Activated T-helper 1 cell treated with anti-CD3 and anti-CD28 coated beads, Interleukin-2, amount 50 U/mL, for 16 hours (primary cell): ENCODE data around the gene ITGAV.

ENCODE experiments used
- DNase-seq, 2 donors: peaks; one replicate each; pipeline ENCODE4 v3.0.0-alpha.2; 2020; ENCODE audit warnings: low read depth in 1 of 2, low spot score in 1 of 2

ITGAV gene

DNA sequence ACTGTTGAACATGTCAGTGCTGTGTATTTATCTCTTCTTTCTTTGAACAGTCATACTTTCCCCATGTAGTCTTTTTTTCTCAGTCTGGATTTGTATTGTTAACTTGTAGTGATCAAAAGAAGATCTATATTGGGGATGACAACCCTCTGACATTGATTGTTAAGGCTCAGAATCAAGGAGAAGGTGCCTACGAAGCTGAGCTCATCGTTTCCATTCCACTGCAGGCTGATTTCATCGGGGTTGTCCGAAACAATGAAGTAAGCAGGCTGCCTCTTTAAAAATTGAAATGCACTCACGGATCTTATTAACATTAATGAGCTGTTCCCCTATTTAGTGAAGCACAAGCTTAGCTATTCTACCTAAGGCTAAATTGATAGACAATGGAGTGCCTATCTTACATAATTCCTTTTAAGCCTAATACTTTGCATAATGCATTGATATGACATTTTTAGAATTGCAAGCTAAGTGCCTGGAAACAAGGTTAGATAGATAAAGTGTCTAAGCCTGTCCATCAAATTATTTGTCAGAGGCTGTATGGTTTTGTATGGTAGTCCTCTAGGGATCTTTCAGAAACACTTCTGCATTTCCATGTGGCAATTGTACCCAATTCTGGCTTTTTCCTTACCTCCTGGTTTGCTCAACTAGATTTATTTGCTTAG lies 74.7 kb downstream of the ITGAV start:
- no peak for DNase-seq

DNA sequence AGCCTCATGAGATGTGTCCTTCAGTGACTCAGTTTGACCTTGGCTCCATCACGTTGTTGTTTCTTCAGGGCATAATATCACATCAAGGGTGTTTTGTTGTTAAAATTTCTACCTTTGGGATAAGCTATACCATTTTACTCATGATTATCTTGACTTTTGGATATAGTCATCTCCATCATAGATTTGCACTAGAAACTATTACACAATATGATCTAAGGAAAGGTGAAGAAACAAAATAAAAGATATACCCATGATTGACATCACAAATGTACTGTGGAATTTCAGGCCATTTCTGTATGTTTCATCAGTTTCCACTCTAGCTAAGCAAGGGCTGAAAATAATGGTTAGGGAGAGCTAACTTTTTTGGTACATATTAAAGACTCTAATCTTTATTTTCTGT lies 79.3 kb downstream of the ITGAV start:
- DNase-seq, result no peak

DNA sequence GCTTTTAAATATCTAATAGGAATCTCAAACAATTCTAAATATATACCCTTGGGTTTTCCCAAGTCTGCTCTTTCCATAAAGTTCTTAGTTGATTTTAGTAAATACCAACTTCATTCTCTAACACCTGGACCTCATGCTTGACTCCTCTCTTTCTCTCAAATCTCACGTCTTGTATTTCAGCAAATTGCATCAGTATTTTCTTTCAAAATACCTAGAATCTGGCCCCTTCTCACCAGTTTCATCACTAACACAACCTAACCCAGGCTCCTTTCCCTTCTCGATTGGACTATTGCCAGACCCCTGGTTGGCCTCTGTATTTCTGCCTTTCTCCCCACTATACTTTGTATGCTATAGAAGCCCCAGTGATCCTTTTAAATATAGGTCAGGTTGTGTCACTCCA lies 81.0 kb downstream of the ITGAV start:
- DNase-seq, result no peak

DNA sequence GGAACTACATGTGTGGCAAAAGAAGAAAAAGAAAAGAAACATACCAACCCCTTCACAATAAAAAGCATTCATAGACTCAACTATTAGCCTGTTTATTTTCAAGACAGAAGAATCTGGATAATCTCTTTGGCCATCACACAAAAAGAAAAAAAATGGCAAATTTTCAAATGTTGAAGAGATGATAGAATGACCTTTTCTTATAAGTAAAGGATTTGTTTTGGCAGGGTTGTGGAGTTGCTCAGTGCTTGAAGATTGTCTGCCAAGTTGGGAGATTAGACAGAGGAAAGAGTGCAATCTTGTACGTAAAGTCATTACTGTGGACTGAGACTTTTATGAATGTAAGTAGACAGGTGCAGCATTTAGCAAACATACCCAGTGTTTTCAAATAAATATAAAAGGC lies 85.5 kb downstream of the ITGAV start:
- no peak for DNase-seq

DNA sequence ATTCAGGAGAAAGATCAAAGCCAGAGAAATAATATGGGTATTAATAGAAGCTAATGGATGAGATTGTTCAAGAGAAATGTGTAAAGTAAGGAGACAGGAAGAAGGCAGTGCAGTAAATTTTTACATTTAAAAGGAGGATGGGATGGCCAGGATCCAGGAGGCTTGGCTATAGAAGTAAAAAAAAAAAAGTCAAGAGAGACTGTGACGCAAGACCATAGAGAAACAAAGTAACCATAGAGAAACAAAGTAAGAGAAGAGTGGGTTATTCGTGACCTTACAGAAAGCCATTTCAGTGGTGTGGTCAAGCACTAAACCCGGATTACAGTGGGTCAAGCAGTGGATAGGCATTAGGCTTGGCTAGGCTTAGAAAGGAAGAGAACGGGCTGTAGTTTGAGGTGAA lies 93.5 kb downstream of the ITGAV start:
- no peak for DNase-seq

DNA sequence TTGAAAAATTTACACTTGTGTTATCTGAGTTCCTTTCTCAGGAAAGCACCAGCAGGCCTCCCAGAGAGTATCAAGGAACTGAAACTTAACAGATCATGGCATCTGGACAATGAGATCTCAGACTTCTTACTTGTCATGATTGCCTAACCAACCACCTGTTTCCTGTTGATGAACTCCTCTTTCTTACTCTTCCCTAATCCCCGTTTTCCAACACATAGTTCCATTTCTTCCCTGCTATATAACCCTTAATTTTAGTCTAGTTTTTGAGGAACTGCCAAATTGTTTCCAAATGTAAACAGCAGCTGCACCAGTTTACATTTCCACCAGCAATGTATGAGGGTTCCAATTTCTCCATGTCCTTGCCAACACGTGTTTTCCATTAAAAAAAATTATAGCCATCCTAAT lies 98.0 kb downstream of the ITGAV start:
- no peak for DNase-seq

DNA sequence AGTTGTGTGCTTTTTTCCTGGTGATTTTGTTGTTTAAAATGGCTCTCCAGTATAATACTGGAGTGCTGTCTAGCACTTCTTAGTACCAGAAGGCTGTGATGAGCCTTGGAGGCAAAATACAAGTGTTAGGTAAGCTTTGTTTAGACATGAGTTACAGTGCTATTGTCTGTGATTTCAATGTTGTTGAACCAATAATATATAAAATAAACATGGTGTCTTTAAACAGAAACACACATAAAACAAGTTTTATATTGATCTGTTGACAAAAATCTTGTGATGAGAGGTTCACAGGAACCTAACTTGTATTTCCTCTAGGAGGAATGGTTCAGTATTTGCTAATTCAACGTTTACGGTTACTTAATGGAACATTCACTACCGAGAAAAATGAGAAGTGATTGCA lies 99.0 kb downstream of the ITGAV start:
- no peak for DNase-seq

DNA sequence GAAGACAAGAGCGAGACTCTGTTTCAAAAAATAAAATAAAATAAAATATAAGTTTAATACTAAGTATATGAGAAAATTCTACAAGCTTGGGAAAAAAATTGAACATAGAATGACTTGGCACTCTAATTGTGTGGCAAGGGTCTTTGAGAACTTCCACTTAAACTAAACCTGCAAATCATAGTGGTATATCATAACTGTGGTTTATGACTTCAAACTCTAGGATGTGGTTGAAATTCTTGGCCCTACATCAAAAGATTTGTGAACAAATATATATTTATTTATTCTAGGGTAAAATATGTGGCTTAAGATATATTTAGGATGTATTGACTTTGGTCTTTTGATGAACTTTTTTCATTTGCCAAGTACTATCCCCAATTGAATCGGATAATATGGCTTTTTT lies 100.9 kb downstream of the ITGAV start:
- DNase-seq, result no peak

DNA sequence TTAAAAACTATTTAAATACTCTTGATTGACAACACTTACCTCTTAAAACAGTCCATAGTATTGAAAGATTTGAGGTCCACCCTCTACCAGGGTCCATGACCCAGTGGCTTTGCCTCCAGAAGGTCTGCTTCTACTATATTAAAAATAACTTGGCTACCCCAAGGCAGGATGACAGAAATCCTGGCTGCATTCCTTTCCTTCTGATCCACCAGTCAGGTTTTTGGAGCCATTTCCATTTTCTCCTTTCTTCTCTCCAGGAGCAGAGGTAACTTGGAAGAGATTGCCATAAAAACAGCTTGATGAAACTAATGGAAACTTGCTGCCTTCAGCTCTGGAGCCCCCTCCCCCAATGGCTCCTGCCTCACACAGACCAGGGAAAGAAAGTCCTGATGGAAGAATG lies 101.4 kb downstream of the ITGAV start:
- DNase-seq, result no peak

DNA sequence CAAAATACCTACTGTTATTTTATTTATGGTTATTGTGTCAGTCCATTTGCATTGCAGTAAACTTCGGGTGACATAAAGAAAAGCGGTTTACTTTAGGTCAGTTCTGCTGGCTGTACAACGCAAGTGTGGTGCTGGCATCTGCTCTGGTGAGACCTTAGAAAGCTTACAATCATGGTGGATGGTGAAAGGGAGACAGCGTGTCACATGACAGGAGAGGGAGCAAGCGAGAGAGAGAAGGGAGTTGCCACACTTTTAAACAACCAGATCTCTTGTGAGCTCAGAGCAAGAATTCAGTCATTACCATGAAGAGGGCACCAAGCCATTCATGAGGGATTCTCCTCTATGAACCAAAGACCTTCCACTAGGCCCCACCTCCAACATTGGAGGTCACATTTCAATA lies 102.0 kb downstream of the ITGAV start:
- no peak for DNase-seq

DNA sequence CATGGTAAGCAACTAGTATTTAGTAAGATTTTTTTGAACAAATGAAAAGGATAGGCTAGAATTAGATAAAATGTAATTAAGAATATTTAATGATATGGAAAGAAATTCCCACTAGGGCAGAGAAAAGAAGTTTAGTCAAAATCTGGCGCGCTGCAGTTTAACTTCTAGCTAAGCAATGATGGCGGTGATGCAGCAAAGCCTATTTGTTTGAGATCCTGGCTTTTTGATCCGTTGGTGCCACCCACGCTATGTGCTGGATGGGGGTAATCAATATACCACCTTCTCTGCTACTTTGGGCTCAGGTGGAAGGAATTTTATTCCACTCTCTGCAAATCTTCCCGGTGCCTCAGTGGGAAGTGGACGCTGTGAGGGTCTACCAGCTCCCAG lies 103.6 kb downstream of the ITGAV start:
- no peak for DNase-seq

DNA sequence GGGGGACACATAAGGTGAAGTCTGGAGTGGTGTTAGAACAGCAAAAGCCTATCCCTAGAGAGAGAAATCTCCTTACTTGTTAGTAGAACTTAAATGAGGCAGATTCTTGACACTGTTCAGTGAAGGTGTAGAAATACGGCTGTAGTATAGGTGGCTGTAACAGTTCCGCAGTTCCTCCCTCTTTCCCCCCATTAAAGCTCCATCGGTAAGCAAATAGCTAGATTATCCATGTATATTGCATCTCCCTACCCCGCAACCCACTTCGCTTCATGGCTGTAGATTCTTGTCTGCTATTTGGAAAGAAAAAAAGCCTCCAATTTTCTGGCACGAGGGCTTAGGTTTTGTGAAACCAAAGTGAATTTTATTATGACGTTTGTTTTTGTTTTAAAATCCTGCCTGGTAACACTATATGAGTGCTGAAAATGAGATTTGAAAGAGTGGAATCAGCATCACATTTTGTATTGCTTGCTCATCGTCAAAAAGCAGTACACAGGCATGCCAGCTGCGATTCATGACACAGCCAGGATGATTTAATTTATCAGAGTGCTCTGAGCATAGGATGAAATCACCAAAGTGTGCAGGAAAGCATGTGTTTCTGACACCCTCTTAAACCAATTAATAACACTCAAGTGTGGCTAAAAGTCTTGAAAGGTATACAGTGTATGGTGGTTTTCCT lies 105.4 kb downstream of the ITGAV start:
- no peak for DNase-seq

DNA sequence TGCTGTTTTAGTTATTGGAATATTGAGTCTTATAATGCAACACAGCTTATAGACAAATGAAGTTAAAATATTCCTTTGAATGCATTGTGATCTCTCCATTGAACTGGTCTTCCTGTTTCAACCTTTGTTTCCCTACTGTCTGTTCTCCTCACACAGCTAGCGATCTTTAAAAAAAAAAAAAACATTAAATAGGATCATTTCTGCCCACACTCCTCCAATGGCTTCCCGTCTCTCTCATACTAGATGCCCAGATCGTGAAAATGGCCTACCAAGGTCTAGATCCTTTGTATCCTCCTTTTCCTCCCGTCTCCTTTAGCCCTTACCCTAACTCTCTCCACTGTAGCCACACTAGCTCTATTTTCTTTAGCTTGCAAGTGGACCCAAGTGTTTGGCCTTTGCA lies 106.4 kb downstream of the ITGAV start:
- DNase-seq, result no peak

DNA sequence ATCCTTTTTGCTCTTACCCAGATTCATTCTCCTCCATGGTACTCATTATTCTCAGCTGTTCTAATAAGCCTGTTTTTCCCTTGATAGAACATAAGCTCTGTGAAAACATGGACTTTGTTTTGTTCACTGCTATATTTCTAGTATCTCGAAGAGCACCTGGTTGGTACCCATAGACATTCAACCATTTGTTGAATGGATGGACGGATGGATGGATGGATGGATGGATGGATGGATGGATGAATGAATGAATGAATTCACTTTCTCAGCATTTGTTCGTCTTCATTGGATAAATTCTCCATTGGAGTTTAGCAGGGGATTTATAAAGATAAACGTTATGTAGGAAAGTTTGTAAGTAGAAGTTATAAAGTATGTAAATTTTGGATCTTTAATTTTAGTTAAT lies 106.9 kb downstream of the ITGAV start:
- no peak for DNase-seq

DNA sequence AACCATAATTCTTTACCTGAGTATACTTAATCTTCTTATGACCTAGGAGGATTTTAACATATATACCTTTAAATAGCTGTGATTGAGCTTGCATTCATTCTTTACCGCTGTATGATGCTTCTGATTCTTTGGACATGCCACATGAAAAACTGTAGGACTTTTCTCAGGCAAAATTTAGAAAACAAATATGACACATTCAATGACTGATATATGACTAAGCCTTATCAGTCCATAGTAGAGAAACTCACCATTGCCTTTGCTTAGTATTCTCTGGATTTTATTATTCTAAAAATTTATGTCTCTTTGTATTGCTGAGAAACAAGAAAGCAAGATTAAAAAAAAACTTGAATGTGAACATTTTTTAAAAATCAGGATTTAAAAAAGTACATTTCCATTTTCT lies 107.7 kb downstream of the ITGAV start:
- no peak for DNase-seq

DNA sequence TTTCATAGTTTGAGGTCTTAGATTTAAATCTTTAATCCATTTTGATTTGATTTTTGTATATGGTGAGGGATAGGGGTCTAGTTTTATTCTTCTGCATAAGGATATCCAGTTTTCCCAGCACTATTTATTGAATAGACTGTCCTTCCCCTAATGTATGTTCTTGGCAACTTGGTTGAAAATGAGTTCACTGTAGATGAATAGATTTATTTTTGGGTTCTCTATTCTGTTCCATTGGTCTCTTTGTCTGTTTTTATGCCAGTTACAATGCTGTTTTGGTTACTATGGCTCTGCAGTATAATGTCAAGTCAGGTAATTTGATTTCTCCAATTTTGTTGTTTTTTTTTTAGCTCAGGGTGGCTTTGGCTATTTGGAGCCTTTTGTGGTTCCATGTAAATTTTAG lies 109.9 kb downstream of the ITGAV start:
- DNase-seq, result no peak

DNA sequence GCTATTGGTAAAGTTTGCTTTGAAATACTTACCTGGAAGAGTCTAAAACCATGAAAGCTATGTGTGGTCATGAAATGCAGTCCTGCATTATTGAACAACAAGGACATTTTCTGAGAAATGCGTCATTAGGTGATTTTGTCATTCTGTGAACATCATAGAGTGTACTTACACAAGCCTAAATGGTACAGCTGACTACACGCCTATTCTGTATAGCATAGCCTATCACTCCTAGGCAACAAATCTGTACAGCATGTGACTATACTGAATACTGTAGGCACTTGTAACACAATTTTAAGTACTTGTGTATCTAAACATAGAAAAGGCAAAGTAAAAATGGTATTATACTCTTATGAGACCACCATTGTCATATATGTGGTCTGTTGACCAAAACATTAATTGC lies 112.2 kb downstream of the ITGAV start:
- no peak for DNase-seq

DNA sequence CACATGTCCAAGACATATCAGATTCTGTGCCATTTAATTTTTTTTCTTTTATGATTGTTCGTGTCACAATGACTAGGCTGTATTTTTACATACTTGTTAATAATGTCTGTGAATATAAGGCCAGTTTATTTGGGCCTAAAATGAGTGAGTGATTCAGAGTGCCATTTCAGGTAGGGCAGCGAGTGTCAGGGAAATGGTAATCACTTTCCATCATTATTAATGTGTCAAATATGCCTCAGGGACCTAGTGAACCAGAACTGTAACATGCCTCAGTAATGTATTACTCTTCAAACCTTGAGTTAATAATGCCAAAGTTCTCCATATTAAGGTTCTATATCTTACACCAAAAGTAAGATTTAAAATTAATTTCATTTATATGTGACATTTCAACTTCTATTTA lies 112.6 kb downstream of the ITGAV start:
- DNase-seq, result no peak

DNA sequence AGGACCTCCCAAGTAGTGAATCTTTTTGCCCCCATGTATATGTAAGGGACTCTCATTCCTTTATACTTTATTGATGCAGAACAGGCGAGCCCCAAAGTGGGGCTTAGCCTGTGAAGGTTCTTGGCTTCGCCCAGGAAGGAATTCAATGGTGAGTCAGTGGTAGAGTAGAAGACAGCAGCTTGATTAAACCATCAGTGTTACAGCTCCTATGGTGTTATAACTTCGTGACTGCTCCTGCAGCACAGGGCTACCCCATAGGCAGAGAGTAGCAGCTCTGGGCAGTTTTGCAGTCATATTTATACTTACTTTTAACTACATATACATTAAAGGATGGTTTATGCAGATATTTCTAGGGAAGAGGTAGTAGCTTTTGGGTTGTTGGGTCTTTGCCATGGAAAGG lies 115.0 kb downstream of the ITGAV start:
- DNase-seq, result no peak

DNA sequence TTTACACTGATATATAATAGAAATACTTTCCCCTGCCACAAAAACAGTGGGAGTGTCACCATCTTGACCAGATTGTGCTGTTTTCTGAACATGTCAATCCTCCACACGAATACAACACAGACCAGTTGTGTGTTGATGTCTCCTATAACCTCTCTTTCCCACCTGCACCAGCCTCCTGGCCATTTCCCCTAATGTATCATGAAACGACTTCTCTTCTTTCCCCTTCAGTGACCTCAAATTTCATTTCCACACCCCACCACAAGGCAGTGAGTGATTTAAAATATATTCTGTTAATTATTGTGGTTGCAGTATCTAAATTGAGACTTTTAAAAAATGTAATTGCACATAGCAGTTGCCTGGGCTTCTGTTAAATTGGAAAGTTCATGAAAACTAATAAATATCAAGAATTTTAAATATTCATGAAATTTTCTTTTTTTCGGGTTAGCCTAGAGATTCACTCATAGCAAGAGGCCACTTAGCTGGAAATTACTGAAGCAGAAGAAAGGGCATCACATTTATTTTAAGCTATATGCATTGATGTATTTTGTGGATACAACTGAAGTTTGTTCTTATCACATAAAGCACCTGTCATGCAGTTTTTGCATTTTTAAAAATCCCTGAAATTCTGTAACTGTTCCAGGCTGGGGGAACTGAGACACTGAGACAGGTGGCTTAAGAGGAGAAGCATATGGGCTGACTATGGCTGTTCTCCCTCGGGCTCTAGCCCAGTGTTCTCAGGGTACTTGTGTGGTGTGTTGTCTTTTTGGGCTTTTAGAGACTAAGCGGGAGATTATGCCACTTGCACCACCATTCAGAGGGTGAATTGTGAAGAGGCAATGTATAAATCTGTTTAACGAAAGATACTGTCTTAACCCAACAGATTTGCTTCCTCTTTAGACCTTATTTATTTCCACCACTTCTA lies 119.9 kb downstream of the ITGAV start:
- no peak for DNase-seq

DNA sequence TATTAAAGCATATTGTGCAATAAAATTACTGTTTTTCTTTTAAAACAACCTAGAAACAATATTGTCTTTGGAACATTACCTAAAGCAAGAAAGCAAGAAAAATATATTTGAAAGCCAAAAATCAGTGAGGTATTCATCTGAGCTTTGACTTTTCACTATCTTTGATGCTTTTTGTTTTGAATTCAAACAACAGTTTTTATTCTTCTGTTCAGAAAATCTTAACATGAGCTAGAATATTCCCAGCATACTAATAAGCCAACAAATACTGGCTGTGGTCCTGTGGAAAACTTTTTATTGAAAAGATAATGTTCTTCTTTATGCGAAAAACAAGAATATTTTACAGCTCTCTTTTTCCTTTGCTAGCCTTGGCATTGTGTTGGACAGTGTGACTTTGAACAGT lies 123.8 kb downstream of the ITGAV start:
- no peak for DNase-seq

DNA sequence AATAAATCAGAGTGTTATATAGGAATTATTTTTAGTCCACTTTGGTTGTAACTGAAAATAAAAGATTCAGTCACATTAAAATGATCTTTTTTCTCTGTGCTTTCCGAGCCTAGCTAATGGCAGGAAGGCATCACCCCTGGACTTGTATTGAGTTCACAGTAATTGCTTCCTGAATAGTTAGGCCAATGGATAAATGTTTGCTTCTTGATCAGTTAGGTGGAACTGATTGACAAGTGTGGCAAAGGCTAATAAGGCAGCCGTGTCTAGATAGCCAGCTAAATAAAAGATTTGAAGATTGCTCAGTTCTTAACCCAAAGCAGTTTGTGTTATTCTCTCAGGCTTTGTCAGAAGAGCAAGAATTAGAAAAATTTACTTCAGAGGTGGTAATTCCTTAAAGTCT lies 124.8 kb downstream of the ITGAV start:
- DNase-seq, result no peak
